ENCODE data around the gene SLC12A9.

DNA sequence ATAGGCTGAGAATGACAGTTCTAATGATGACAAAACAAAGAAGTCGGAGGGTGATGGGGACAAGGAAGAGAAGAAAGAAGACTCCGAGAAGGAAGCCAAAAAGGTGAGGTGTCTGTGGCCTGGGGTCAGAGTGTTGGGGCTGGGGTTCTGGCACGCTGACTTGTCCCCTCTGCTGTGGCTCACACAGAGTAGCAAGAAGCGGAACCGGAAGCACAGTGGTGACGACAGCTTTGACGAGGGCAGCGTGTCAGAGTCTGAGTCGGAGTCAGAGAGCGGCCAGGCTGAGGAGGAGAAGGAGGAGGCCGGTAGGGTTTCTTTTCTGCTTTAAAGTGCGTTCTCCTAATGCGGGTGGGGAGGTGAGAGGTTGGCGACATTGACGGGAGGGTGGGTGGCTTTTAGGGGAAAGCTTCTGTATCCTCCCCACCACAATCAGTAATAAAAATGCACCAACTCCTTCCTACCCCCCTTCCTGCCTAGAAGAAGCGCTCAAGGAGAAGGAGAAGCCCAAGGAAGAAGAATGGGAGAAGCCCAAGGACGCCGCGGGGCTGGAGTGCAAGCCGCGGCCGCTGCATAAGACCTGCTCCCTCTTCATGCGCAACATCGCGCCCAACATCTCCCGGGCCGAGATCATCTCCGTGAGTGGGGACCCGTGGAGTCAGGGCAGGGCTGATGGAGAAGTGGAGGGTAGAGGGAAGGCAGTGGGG lies 32.4 kb downstream of the SLC12A9 start:
- TF ChIP-seq, protein P1, sequence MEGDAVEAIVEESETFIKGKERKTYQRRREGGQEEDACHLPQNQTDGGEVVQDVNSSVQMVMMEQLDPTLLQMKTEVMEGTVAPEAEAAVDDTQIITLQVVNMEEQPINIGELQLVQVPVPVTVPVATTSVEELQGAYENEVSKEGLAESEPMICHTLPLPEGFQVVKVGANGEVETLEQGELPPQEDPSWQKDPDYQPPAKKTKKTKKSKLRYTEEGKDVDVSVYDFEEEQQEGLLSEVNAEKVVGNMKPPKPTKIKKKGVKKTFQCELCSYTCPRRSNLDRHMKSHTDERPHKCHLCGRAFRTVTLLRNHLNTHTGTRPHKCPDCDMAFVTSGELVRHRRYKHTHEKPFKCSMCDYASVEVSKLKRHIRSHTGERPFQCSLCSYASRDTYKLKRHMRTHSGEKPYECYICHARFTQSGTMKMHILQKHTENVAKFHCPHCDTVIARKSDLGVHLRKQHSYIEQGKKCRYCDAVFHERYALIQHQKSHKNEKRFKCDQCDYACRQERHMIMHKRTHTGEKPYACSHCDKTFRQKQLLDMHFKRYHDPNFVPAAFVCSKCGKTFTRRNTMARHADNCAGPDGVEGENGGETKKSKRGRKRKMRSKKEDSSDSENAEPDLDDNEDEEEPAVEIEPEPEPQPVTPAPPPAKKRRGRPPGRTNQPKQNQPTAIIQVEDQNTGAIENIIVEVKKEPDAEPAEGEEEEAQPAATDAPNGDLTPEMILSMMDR (conservative IDR thresholded peaks at IDR 0.05; ENCODE audit: low read length): no peak
- no peak for TF ChIP-seq EZH2phosphoT487 (IDR thresholded peaks at IDR 0.05; ENCODE audit: borderline replicate concordance)

All from Loucy (cell line).